Osteocyte (in vitro differentiated cells): ENCODE measurements around the gene DNAJB1. TPM values are rescaled to one million over a fixed set of nuclear protein-coding genes. Genes with fewer than 3 reads are reported as not detected.

ENCODE experiments used
- DNase-seq: peaks from one replicate; pipeline ENCODE4 v3.0.0; 2021; ENCODE audit warnings: mixed read lengths; ENCODE audit not compliant: unreplicated experiment; ENCODE audit errors: extremely low spot score
- H3K27ac Mint-ChIP-seq: one replicate; pipeline ENCODE4 v1.8.0; 2021; ENCODE audit warnings: mild to moderate bottlenecking, mixed read lengths; ENCODE audit not compliant: unreplicated experiment
- H3K27me3 Mint-ChIP-seq: one replicate; pipeline ENCODE4 v1.8.0; 2021; ENCODE audit warnings: mixed read lengths; ENCODE audit not compliant: unreplicated experiment
- H3K36me3 Mint-ChIP-seq: one replicate; pipeline ENCODE4 v1.8.0; 2021; ENCODE audit warnings: mixed read lengths; ENCODE audit not compliant: unreplicated experiment
- H3K4me1 Mint-ChIP-seq: one replicate; pipeline ENCODE4 v1.8.0; 2021; ENCODE audit warnings: mixed read lengths; ENCODE audit not compliant: unreplicated experiment
- H3K4me3 Mint-ChIP-seq: one replicate; pipeline ENCODE4 v1.8.0; 2021; ENCODE audit warnings: mild to moderate bottlenecking, moderate library complexity, mixed read lengths; ENCODE audit not compliant: unreplicated experiment
- H3K9me3 Mint-ChIP-seq: one replicate; pipeline ENCODE4 v1.8.0; 2021; ENCODE audit warnings: mixed read lengths; ENCODE audit not compliant: unreplicated experiment
- CTCF ChIP-seq: fragments of 200-600 bp; sonication (generic); IDR thresholded peaks from 2 replicates; pipeline ENCODE4 v1.5.0; 2021; ENCODE audit warnings: antibody characterized with exemption, mild to moderate bottlenecking, moderate library complexity
- total RNA-seq: library from RNA; stranded (reverse); gene quantifications from 2 replicates; pipeline ENCODE4 v1.2.1, GENCODE V29; 2021

The DNAJB1 gene
- total RNA-seq, 1 donor from 2014 or later: 80.0 TPM

DNA sequence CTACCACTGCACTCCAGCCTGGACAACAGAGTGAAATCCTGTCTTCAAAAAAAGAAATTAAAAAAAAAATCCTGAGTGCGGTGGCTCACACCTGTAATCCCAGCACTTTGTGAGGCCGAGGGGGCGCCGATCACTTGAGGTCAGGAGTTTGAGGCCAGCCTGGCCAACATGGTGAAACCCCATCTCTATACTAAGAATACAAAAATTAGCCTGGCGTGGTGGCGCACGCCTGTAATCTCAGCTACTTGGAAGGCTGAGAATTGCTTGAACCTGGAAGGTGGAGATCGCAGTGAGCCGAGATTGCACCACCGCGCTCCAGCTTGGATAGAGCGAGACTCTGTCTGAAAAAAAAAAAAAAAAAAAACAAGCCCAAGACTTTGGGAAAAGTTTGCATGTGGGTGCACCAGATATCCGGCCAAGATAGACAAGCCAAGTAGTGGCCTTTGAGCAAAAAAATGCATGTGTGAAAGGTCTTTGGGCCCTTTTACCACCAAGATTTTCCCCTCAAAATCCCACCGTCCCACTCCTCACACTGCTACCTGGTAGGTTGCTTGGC, 5.7 kb downstream of the DNAJB1 start:
- H3K36me3 Mint-ChIP-seq: peaks cover 24% of the 10 kb centered on the region
- H3K9me3 Mint-ChIP-seq: no peaks in the 10 kb centered on the region
- TF ChIP-seq CTCF: no peak
- H3K27me3 Mint-ChIP-seq: no peaks in the 10 kb centered on the region
- peak overlapping the region; percentile 34 for H3K27ac Mint-ChIP-seq
- no peak overlapping the region for H3K4me3 Mint-ChIP-seq
- DNase-seq: no peak
- H3K4me1 Mint-ChIP-seq: peaks cover 50% of the 10 kb centered on the region

GRCh38 chr19:14511229-14511593, 7.0 kb downstream of the DNAJB1 start:
- no peaks in the 10 kb centered on the region for H3K27me3 Mint-ChIP-seq
- peak overlapping the region; percentile 46 for H3K4me3 Mint-ChIP-seq
- no peak for DNase-seq
- no peaks in the 10 kb centered on the region for H3K9me3 Mint-ChIP-seq
- no peak for TF ChIP-seq CTCF
- peaks cover 18% of the 10 kb centered on the region for H3K36me3 Mint-ChIP-seq
- H3K4me1 Mint-ChIP-seq: peaks cover 50% of the 10 kb centered on the region
- peak overlapping the region; percentile 96 for H3K27ac Mint-ChIP-seq

DNA sequence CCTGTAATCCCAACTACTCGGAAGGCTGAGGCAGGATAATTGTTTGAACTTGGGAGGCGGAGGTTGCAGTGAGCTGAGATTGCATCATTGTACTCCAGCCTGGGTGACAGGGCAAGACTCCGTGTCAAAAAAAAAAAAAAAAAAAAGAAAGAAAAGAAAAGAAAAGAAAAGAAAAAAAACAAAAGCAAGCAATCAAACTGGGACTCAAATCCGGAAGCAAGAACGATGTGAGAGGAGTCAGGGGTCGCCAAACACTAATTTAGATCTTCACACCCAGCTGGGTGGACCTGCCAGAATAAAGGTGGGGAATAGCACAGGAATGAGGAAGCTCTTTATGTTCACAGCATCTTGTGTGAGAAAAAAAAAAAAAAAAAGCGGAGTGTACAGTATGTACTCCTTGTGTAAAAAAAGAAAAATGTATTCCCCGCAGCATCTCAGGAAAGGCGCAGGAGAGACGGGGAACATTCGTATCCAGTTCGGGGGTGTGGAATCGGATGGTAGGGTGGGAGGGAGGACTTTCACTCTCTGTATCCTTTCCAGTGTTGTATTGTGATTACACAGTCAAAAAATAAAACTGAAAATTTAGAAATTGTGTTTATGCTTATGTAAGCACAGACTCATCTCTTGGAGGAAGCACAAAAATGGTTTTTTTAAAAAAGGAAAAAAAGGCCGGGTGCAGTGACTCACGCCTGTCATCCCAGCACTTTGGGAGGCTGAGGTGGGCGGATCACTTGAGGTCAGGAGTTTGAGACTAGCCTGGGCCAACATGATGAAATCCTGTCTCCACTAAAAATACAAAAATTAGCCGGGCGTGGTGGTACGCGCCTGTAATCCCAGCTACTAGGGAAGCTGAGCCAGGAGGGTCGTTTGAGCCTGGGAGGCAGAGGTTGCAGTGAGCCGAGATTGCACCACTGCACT, 7.6 kb downstream of the DNAJB1 start:
- H3K4me1 Mint-ChIP-seq: peaks cover 50% of the 10 kb centered on the region
- peaks cover 12% of the 10 kb centered on the region for H3K36me3 Mint-ChIP-seq
- peak overlapping the region; percentile 96 for H3K27ac Mint-ChIP-seq
- no peaks in the 10 kb centered on the region for H3K27me3 Mint-ChIP-seq
- H3K4me3 Mint-ChIP-seq: peak overlapping the region; percentile 46
- TF ChIP-seq CTCF: no peak
- no peak for DNase-seq
- no peaks in the 10 kb centered on the region for H3K9me3 Mint-ChIP-seq

DNA sequence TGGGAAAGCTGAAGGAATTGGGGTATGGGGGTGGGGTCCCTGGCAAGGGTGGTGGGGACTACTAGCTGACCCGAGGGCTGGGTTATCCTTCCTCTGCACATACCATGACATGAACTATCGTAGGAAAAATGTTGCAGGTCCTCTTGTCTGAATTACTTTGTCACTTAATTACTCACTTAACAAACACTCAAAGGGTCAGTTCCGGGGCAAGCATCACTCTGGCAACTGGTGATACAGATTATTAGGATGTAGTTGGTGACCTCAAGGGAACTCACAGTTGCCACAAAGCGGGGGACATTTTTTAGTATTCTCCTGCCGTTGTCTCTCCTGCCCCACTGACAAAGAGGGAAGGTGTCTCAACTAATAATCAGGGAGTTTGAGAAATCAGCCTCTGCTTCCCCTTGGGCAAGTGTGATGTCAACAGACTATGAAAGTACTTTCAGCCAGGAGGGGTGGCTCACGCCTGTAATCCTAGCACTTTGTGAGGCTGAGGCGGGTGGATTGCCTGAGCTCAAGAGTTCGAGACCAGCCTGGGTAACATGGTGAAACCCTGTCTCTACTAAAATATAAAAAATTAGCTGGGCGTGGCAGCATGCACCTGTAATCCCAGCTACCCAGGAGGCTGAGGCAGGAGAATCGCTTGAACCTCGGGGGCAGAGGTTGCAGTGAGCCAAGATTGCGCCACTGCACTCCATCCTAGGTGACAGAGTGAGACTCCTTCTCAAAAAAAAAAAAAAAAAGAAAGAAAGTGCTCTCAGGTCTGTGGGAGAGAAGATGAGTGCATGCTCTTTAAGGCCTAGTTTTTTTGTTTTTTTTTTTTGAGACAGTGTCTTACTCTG, 10.3 kb downstream of the DNAJB1 start:
- Mint-ChIP-seq H3K4me1 (peaks cover 47% of the 10 kb centered on the region), H3K27me3 (no peaks in the 10 kb centered on the region), H3K4me3 (no peak overlapping the region), H3K36me3 (no peaks in the 10 kb centered on the region), H3K27ac (peak overlapping the region; percentile 95), H3K9me3 (no peaks in the 10 kb centered on the region)
- no peak for TF ChIP-seq CTCF
- DNase-seq: no peak
